GM19351 (cell line): Measurements from ENCODE around the gene NOM1.

Experiments used
- ATAC-seq: cut with Tn5 transposase; IDR thresholded peaks from one replicate; pipeline ENCODE4 v1.9.1; 2021; ENCODE audit warnings: mild to moderate bottlenecking, moderate library complexity; ENCODE audit not compliant: unreplicated experiment

NOM1 gene

GRCh38 chr7:157014635-157015555, 65.4 kb downstream of the NOM1 start:
- ATAC-seq = no peak

GRCh38 chr7:157016024-157016351, 66.5 kb downstream of the NOM1 start:
- ATAC-seq = peak; percentile 4

- peak; percentile 73 for ATAC-seq
Measured at GRCh38 chr7:157016352-157017041, 67.0 kb downstream of the NOM1 start.

DNA sequence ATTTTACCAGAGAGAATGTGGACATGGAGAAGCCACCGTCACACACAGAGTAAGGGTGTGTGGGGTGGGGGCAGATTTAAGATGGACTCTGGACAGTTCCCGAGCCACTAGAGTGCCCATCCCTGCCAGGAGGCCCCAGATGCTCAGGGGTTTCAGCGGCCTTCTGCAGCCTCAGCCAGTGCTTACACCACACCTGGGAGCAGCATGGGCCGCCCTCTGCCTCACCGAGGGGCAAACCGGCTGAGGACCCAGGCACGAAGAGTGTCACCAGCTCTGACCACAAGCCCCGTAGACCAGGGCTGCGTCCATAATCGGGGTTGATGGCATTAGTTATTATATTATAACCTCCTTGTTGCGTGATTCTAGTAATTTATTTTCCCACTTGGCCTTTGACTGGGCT, 67.6 kb downstream of the NOM1 start:
- ATAC-seq = peak; percentile 9

DNA sequence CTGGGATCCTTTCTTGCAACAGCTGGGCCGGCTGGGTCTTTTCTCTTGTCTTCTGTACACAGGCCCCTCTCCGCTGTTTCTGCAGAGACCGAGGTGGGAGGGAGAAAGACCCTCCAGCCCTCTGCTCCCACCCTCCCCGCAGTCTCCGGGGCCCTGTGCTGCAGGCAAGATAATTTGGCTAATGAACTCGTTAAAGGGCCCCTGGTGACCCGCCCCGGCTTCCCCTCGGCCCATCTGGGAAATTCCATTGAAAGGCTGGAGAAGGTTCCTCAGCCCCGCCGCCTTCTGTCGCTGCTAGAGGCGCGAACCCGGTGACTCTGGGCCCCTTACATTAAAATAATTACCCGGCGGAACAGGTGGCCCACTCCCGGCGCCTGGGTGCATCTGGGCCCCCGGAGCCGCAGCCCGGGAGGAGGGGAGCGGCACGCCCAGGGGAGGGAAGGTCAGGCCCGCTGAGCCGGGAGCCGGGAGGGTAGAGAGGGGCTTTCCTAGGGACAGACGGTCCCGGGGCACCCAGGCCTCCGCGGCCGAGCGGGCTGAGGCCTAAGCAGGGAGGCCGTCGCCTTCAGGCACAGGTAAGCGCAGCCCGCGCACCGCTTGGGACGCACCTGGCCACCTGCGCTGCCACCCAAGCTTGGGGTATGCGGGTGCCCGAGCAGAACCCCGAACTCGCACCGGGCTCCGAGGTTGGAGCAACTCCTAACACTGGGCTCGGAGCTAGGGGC, 68.3 kb downstream of the NOM1 start:
- no peak for ATAC-seq

- no peak for ATAC-seq
Measured at GRCh38 chr7:157018328-157018996, 69.0 kb downstream of the NOM1 start.

DNA sequence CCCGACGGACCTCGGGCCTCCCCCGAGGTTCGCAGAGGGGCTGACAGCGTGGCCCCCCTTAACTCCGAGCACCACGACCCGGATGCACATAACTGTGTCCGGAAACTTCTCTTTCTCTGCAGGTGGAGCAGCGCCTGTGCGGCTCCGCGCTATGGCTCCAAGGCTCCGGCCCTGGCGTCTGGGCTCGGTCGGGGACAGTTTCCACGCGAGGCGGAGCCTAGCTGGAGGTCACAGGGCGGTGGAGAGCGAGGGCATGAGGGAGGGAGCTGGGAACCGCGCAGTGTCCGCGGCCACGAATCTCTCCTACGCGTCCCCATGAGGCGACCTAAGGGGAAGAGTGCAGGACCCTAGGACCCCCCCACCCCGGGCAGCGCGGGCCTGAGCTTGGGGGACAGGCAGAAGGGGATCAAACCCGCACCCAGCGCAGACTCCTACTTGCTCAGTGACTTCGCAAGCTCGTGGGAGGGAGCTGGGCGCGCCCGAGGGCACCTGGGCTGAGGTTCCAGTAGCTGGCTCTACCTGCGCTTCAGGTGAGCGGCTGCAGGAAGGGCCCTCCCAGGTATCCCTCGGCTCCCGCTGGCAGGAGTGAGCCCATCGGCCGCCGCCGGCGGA, 69.6 kb downstream of the NOM1 start:
- ATAC-seq = no peak

DNA sequence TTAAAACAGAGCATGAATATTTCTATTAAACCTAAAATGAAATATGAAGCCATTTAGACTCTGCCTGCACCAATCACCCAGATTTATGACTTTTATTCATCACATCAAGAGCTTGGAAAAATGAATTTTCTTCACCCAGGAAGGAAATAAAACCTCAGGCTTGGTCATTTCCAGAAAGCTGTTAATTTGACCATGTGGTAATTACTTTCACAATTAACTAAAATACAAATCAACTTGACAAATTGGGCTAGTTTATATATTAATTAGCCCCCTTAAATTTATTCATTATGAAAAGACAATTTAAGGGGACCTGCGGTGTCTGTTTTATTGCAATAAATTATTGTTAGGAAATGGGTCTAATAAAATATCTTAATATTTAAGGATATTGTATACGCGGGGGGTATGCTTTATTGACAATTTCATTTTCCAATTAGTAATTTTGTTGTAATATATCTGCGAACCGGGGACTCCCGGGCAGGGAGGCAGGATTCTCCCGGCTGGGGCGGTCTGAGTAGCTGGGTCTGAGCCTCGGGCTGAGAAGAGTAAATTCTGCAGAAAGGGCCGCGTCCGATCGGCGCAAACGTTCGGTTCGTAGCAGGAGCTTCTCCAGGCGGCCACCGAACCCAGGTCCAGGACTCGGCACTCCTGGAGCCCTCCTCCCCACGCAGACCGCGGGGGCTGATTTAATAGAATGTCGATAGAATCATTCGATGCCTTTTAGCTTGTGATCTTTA, 70.4 kb downstream of the NOM1 start:
- ATAC-seq = no peak

- no peak for ATAC-seq
Measured at GRCh38 chr7:157020514-157021070, 71.1 kb downstream of the NOM1 start.

DNA sequence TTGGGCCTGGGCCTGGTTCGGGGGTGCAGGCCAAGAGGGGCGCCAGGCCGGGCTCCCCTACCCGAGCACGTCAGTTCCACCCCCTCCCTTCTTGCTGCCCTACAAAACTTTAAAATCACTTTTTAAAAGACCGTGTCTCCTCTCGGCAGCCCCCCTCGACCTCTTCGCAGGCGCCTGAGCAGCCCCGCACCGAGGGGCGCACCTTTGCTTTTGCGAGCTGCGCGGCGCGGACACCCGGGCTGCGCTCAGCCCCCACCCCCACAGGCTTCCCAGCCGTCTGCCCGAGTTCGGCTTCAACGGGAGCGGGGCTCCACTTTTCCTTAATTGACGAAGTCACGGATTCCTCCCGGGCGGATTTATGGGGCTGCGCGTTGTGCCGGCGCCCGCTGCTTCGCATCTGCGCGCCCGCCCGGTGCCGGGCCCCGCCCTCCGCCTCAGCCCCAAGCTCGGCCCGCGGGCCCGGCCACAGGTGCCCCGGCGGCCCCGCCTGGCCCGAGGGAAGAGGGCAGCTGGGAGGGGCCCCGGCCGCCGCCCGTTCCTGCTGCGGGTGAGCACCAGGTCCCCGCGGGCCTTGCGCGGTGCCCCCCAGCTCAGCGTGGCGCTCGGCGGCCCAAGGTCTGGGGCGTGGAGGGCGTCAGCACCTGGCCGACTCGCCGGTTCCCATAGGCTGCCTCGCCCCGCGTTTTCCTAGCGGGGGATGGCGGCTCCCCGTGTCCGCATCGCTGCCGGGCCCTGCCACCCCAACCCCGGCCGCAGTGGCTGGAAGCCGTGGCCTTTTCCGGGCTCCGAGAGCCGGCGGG, 71.8 kb downstream of the NOM1 start:
- ATAC-seq = no peak

DNA sequence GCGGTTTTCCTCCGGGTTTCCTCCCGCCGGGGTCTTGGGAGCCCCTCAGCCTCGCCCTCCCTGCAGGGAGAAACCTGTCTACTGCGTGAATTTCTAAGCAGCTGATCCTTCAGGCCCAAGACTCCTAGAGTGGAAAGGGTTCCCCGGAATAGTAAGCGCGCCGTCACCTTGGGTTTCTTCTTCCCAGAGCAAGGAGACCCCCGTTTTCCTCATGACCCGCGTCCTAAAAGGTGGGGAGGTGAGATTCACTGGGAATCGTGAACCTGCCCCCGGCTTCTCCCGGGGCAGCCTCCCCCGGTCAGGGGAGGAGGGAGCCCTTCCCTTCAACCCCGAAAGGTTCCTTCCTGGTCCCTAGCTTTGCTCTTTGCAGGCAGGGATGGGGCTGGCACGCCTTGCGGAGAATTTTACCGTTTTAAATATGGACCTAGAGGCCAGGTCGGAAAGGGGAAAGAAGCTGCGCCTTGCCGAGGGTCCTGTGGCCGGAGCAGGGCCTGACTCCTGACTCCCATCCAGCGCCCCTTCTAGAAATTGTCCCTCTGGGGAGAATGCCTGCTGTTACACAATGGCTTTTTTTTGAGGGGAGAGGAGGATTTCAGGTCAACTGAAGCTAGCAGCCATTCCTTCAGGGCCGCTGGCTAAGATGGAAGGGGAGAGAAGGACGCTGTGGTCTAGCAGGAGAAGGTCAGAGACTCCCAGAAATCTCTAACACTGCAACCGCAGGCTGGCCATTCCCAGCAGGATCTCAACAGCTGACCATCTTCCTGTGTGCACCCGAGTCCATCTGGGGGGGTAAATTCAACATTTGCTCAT, 72.6 kb downstream of the NOM1 start:
- no peak for ATAC-seq
